SK-N-SH treated with all-trans-retinoic acid at 6 μM for 48 hours (cell line): ENCODE results near the gene CD1E.

Experiments
- ATAC-seq: fragments of 200-7000 bp; cut with Tn5 transposase; 3 replicates; pipeline ENCODE4 v1.9.1; 2020; ENCODE audit warnings: mild to moderate bottlenecking, moderate library complexity
- ARNTL ChIP-seq: fragments of 450-650 bp; formaldehyde crosslinking; IDR thresholded peaks from 2 replicates; pipeline ENCODE4 v1.5.0; 2020; ENCODE audit warnings: low read depth, mild to moderate bottlenecking, moderate library complexity, borderline replicate concordance
- CREB5 ChIP-seq: fragments of 250-450 bp; sonication (Bioruptor Pico); IDR thresholded peaks from 2 replicates; pipeline ENCODE4 v1.5.1; 2020; ENCODE audit warnings: low read depth, mild to moderate bottlenecking, moderate library complexity
- CSDC2 ChIP-seq: fragments of 250-450 bp; sonication (Bioruptor Pico); IDR thresholded peaks from 2 replicates; pipeline ENCODE4 v1.5.0; 2020; ENCODE audit warnings: mild to moderate bottlenecking, moderate library complexity
- CSRNP3 ChIP-seq: fragments of 250-450 bp; sonication (Bioruptor Pico); IDR thresholded peaks from 2 replicates; pipeline ENCODE4 v1.5.1; 2021; ENCODE audit warnings: mild to moderate bottlenecking, moderate library complexity
- ESRRG ChIP-seq: fragments of 250-450 bp; sonication (Bioruptor Pico); IDR thresholded peaks from 2 replicates; pipeline ENCODE4 v1.6.1; 2021; ENCODE audit warnings: mild to moderate bottlenecking
- GLIS3 ChIP-seq: fragments of 250-450 bp; sonication (Bioruptor Pico); IDR thresholded peaks from 2 replicates; pipeline ENCODE4 v1.5.0; 2020; ENCODE audit warnings: mild to moderate bottlenecking, moderate library complexity
- ISL1 ChIP-seq: fragments of 250-450 bp; sonication (Bioruptor Pico); IDR thresholded peaks from 2 replicates; pipeline ENCODE4 v2.1.2; 2022; ENCODE audit warnings: mild to moderate bottlenecking, moderate library complexity
- OSR1 ChIP-seq: fragments of 250-450 bp; sonication (Bioruptor Pico); IDR thresholded peaks from 2 replicates; pipeline ENCODE4 v1.8.0; 2022; ENCODE audit warnings: moderate library complexity, mild to moderate bottlenecking, inconsistent platforms
- PATZ1 ChIP-seq: fragments of 250-450 bp; sonication (Bioruptor Pico); IDR thresholded peaks from 2 replicates; pipeline ENCODE4 v1.8.0; 2020; ENCODE audit warnings: mild to moderate bottlenecking, moderate library complexity, borderline replicate concordance
- POU6F1 ChIP-seq: fragments of 250-450 bp; sonication (Bioruptor Pico); IDR thresholded peaks from 2 replicates; pipeline ENCODE4 v1.8.0; 2021; ENCODE audit warnings: low read depth, mild to moderate bottlenecking, moderate library complexity, borderline replicate concordance
- PPARA ChIP-seq: fragments of 250-450 bp; sonication (Bioruptor Pico); IDR thresholded peaks from 2 replicates; pipeline ENCODE4 v1.5.0; 2020; ENCODE audit warnings: mild to moderate bottlenecking, borderline replicate concordance
- RARB ChIP-seq: fragments of 250-450 bp; sonication (Bioruptor Pico); IDR thresholded peaks from 2 replicates; pipeline ENCODE4 v1.8.0; 2021; ENCODE audit warnings: mild to moderate bottlenecking, moderate library complexity
- SNAI2 ChIP-seq: fragments of 250-450 bp; sonication (Bioruptor Pico); IDR thresholded peaks from 2 replicates; pipeline ENCODE4 v1.5.0; 2020; ENCODE audit warnings: mild to moderate bottlenecking, moderate library complexity
- TCF4 ChIP-seq: fragments of 250-450 bp; sonication (Bioruptor Pico); IDR thresholded peaks from 2 replicates; pipeline ENCODE4 v1.8.0; 2021; ENCODE audit warnings: mild to moderate bottlenecking, moderate library complexity, borderline replicate concordance
- TOX ChIP-seq: fragments of 250-450 bp; sonication (Bioruptor Pico); IDR thresholded peaks from 2 replicates; pipeline ENCODE4 v1.8.0; 2021; ENCODE audit warnings: mild to moderate bottlenecking, moderate library complexity, borderline replicate concordance
- ZC3H10 ChIP-seq: fragments of 250-450 bp; sonication (Bioruptor Pico); IDR thresholded peaks from 2 replicates; pipeline ENCODE4 v1.5.1; 2021; ENCODE audit warnings: mild to moderate bottlenecking, moderate library complexity
- ZFP3 ChIP-seq: fragments of 250-450 bp; sonication (Bioruptor Pico); IDR thresholded peaks from 2 replicates; pipeline ENCODE4 v1.5.0; 2020; ENCODE audit warnings: mild to moderate bottlenecking, moderate library complexity
- ZFP30 ChIP-seq: fragments of 450-650 bp; formaldehyde crosslinking; IDR thresholded peaks from 2 replicates; pipeline ENCODE4 v1.5.0; 2022; ENCODE audit warnings: mild to moderate bottlenecking, moderate library complexity
- ZNF8 ChIP-seq: fragments of 450-650 bp; formaldehyde crosslinking; IDR thresholded peaks from 2 replicates; pipeline ENCODE4 v1.5.0; 2020; ENCODE audit warnings: mild to moderate bottlenecking, moderate library complexity
- TF ChIP-seq, protein P1 (sequence below): fragments of 250-450 bp; sonication (Bioruptor Pico); IDR thresholded peaks from 2 replicates; pipeline ENCODE4 v1.5.0; 2020; ENCODE audit warnings: mild to moderate bottlenecking, moderate library complexity

Gene CD1E

GRCh38 chr1:158333405-158334155, 20.1 kb upstream of the CD1E start:
- ATAC-seq: no peak
- TF ChIP-seq PPARA (CRISPR knock-in tag) (no peak), CSDC2 (CRISPR knock-in tag) (no peak), RARB (CRISPR knock-in tag) (no peak), ARNTL (no peak), SNAI2 (CRISPR knock-in tag) (no peak), ZFP3 (CRISPR knock-in tag) (no peak), CSRNP3 (no peak), CREB5 (CRISPR knock-in tag) (no peak), ZNF8 (no peak), ESRRG (CRISPR knock-in tag) (no peak), ISL1 (CRISPR knock-in tag) (no peak), GLIS3 (CRISPR knock-in tag) (no peak), ZFP30 (no peak), TCF4 (CRISPR knock-in tag) (no peak), POU6F1 (CRISPR knock-in tag) (no peak), OSR1 (CRISPR knock-in tag) (no peak), PATZ1 (CRISPR knock-in tag) (no peak), TOX (CRISPR knock-in tag) (no peak), ZC3H10 (CRISPR knock-in tag) (no peak)
- TF ChIP-seq, protein P1, sequence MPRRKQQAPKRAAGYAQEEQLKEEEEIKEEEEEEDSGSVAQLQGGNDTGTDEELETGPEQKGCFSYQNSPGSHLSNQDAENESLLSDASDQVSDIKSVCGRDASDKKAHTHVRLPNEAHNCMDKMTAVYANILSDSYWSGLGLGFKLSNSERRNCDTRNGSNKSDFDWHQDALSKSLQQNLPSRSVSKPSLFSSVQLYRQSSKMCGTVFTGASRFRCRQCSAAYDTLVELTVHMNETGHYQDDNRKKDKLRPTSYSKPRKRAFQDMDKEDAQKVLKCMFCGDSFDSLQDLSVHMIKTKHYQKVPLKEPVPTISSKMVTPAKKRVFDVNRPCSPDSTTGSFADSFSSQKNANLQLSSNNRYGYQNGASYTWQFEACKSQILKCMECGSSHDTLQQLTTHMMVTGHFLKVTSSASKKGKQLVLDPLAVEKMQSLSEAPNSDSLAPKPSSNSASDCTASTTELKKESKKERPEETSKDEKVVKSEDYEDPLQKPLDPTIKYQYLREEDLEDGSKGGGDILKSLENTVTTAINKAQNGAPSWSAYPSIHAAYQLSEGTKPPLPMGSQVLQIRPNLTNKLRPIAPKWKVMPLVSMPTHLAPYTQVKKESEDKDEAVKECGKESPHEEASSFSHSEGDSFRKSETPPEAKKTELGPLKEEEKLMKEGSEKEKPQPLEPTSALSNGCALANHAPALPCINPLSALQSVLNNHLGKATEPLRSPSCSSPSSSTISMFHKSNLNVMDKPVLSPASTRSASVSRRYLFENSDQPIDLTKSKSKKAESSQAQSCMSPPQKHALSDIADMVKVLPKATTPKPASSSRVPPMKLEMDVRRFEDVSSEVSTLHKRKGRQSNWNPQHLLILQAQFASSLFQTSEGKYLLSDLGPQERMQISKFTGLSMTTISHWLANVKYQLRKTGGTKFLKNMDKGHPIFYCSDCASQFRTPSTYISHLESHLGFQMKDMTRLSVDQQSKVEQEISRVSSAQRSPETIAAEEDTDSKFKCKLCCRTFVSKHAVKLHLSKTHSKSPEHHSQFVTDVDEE: no peak
- TF ChIP-seq, all 23 proteins: peak for 0

DNA sequence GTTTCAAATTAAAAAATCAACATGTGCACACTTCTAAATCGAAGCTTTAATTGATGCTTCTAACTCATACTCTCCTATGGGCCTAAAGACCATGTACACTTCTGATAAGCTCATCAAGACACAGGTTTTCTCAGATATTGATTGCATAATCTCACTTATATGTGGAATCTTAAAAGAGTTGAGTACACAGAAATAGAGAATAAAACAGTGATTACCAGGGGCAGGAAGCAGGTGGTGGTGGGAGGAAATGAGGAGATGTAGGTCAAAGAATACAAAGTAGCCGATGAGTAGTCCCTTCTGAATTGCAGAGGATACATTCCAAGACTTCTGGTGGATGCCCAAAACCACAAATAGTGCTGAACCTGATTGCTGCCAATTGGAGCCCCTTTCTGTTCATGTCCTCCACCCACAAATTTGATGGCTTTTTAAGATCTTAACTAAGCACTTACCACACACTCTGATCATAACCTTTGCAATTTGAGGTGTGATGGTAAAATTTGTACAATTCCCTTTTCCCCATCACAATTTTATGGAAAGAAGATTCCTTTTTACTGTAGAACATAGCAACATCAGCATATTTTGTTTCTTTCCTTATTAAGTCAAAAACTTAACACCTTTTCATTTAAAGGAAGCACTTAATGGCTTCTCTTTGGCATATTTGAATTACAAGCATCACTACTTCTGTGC, 19.0 kb upstream of the CD1E start:
- TF ChIP-seq ISL1 (CRISPR knock-in tag) (no peak), CREB5 (CRISPR knock-in tag) (no peak), TCF4 (CRISPR knock-in tag) (no peak), PPARA (CRISPR knock-in tag) (no peak), SNAI2 (CRISPR knock-in tag) (no peak), ARNTL (no peak)
- TF ChIP-seq, protein P1: no peak
- TF ChIP-seq, all 23 proteins: peak for 0
- ATAC-seq: no peak
